Kidney epithelial cell (primary cell): Measurements from ENCODE around the gene SLC38A3. TPM values are rescaled to one million over a fixed set of nuclear protein-coding genes. Genes with fewer than 3 reads are reported as not detected.

ENCODE experiments used
- DNase-seq: peaks from one replicate; pipeline ENCODE4 v3.0.0-alpha.2; 2010; ENCODE audit warnings: low read depth
- H3K27me3 ChIP-seq: 2 replicates; pipeline ENCODE4 v1.6.0; 2011; ENCODE audit warnings: low read length; ENCODE audit not compliant: control insufficient read depth, insufficient read depth
- H3K36me3 ChIP-seq: 2 replicates; pipeline ENCODE4 v1.5.1; 2011; ENCODE audit warnings: low read length; ENCODE audit not compliant: control insufficient read depth, insufficient read depth
- H3K4me3 ChIP-seq: 2 replicates; pipeline ENCODE4 v1.5.1; 2011; ENCODE audit warnings: low read depth, mild to moderate bottlenecking, control low read depth, low read length
- total RNA-seq: library from RNA; depleted of rRNA; stranded (reverse); fragments of >200 nt; gene quantifications from 2 replicates; pipeline ENCODE4 v1.2.3, GENCODE V29; 2015
- TF ChIP-seq, protein P1 (sequence below): IDR thresholded peaks from 2 replicates; pipeline ENCODE4 v1.5.1; 2011; ENCODE audit warnings: mild to moderate bottlenecking, moderate library complexity, low read length, control low read depth, inconsistent platforms; ENCODE audit not compliant: insufficient read depth, poor library complexity, severe bottlenecking

Gene SLC38A3
- total RNA-seq, 1 donor from 2014 or later, result 0.13 TPM

DNA sequence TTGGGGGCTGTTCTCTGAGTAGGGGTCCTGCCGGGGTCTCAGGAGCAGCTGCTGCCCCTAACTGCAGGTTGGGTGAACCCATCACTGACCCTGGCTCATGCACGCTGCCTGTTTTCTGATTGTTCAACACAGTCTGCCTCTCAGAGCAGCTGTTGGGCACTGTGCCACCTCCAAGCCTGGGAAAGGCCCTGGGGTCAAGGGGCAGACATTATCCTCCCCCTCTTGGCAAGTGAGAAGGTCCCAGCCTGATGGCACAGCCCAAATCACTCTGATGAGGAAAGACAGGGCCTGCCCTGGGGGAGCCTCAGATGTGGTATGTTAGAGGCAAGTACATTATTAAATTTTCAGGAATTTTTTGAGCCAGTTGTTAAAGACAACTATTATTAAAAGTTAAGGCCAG lies 27.7 kb upstream of the SLC38A3 start:
- TF ChIP-seq, protein P1, sequence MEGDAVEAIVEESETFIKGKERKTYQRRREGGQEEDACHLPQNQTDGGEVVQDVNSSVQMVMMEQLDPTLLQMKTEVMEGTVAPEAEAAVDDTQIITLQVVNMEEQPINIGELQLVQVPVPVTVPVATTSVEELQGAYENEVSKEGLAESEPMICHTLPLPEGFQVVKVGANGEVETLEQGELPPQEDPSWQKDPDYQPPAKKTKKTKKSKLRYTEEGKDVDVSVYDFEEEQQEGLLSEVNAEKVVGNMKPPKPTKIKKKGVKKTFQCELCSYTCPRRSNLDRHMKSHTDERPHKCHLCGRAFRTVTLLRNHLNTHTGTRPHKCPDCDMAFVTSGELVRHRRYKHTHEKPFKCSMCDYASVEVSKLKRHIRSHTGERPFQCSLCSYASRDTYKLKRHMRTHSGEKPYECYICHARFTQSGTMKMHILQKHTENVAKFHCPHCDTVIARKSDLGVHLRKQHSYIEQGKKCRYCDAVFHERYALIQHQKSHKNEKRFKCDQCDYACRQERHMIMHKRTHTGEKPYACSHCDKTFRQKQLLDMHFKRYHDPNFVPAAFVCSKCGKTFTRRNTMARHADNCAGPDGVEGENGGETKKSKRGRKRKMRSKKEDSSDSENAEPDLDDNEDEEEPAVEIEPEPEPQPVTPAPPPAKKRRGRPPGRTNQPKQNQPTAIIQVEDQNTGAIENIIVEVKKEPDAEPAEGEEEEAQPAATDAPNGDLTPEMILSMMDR, result no peak
- peaks cover 2% of the 10 kb centered on the region for H3K36me3 ChIP-seq
- DNase-seq, result no peak

DNA sequence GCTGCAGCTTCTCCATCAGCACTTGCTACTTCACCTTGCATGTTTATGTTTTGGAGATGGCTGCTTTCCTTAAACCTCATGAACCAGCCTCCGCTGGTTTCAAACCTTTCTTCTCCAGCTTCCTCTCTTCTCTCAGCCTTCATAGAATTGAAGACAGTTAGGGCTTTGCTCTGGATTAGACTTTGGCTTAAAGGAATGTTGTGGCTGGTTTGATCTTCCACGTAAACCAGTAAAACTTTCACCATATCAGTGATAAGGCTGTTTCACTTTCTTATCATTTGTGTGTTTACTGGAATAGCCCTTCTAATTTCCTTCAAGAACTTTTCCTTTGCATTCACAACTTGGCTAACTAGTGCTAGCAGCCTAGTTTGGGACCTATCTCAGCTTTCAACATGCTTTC lies 25.4 kb upstream of the SLC38A3 start:
- Histone ChIP-seq H3K27me3 (no peaks in the 10 kb centered on the region), H3K36me3 (peaks cover 2% of the 10 kb centered on the region), H3K4me3 (no peak overlapping the region)
- DNase-seq, result no peak
- TF ChIP-seq, protein P1, result no peak

More for the DNA sequence above, 27.7 kb upstream of the SLC38A3 start:
- Histone ChIP-seq H3K4me3 (no peak overlapping the region), H3K27me3 (no peaks in the 10 kb centered on the region)

DNA sequence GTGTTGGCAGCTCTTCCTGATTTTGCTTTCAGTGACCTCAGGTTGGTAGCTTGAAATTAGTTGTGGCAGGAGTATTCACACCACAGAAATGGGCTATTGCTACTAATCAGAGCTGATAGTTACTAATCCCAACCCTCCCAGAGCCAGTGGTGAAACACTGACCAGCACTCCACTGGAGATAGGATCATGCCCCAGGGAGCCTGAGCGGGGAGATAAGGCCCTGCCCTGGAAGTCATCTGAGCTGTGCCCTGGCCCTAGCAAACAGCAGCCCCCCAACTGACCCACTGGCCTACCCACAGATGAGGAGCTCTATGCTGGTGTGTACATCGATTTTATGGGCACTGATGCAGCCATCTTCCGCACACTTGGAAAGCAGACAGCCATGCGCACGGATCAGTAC lies 23.1 kb upstream of the SLC38A3 start:
- H3K27me3 ChIP-seq, result no peaks in the 10 kb centered on the region
- no peak for DNase-seq
- H3K4me3 ChIP-seq, result no peak overlapping the region
- TF ChIP-seq, protein P1, result no peak
- no peaks in the 10 kb centered on the region for H3K36me3 ChIP-seq

DNA sequence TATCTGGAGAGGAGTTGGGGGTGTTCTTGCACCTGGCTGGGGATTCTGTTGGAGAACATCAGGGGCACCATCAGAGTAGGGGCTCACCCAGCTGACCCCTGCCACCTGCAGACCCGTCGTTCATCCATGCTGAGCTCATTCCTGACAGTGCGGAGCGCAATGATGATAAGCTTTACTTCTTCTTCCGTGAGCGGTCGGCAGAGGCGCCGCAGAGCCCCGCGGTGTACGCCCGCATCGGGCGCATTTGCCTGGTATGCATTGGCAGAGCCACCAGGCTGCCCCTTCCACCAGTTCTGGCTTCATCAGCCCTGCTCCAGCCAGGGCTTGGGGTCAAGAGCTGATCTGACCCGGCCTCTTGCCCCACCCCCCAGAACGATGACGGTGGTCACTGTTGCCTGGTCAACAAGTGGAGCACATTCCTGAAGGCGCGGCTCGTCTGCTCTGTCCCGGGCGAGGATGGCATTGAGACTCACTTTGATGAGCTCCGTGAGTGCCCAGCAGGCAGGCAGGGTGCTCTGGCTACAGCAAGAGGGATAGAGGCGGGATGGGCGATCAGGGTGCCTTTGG lies 22.5 kb upstream of the SLC38A3 start:
- TF ChIP-seq, protein P1, result no peak
- Histone ChIP-seq H3K36me3 (no peaks in the 10 kb centered on the region), H3K27me3 (no peaks in the 10 kb centered on the region), H3K4me3 (no peak overlapping the region)
- no peak for DNase-seq

GRCh38 chr3:50183755-50184154 lies 21.3 kb upstream of the SLC38A3 start:
- no peak for DNase-seq
- Histone ChIP-seq H3K4me3 (no peak overlapping the region), H3K36me3 (no peaks in the 10 kb centered on the region), H3K27me3 (no peaks in the 10 kb centered on the region)
- TF ChIP-seq, protein P1, result no peak
